Esophagus (tissue), 2 donors: ENCODE measurements around the gene RAPGEF6. TPM values are rescaled to one million over a fixed set of nuclear protein-coding genes. Genes with fewer than 3 reads are reported as not detected.
"Not testable (repeated sequence)": the region's sequence is repeated elsewhere in the genome, so short reads cannot be mapped to it uniquely, and the experiment has no call there.

Experiments
- H3K27ac ChIP-seq, 2 donors: one replicate each; pipeline ENCODE4 v1.5.1; 2013; ENCODE audit warnings: low read depth in 2 of 2, mild to moderate bottlenecking in 2 of 2, inconsistent platforms in 1 of 2, low read length in 1 of 2, moderate library complexity in 1 of 2
- H3K27me3 ChIP-seq, 2 donors: one replicate each; pipeline ENCODE4 v1.6.1; 2013; ENCODE audit warnings: low read length in 2 of 2, control low read depth in 1 of 2, mild to moderate bottlenecking in 1 of 2; ENCODE audit not compliant: insufficient read depth in 2 of 2, control insufficient read depth in 1 of 2
- H3K36me3 ChIP-seq, 2 donors: one replicate each; pipeline ENCODE4 v1.6.1; 2013; ENCODE audit warnings: low read length in 1 of 2; ENCODE audit not compliant: control insufficient read depth in 2 of 2, insufficient read depth in 2 of 2
- H3K4me1 ChIP-seq, 2 donors: one replicate each; pipeline ENCODE4 v1.6.1; 2013; ENCODE audit warnings: low read length in 1 of 2; ENCODE audit not compliant: control insufficient read depth in 2 of 2, insufficient read depth in 2 of 2
- H3K4me3 ChIP-seq, 2 donors: one replicate each; pipeline ENCODE4 v1.5.1; 2013; ENCODE audit warnings: low read length in 2 of 2, mild to moderate bottlenecking in 2 of 2, low read depth in 1 of 2, moderate library complexity in 1 of 2
- H3K9me3 ChIP-seq, 2 donors: one replicate each; pipeline ENCODE4 v1.6.1; 2013; ENCODE audit warnings: mild to moderate bottlenecking in 2 of 2, low read depth in 1 of 2, low read length in 1 of 2, moderate library complexity in 1 of 2; ENCODE audit not compliant: control insufficient read depth in 2 of 2, insufficient read depth in 1 of 2
- WGBS, 2 donors: extraction: QIAGEN DNeasy Blood & Tissue Kit; methylation state at CpG; one replicate each; pipeline ENCODE4 v1.1.7; 2013; 5-methylcytosine and 5-hydroxymethylcytosine counted together
- polyA plus RNA-seq, 2 donors: library from polyadenylated mRNA; stranded (reverse); fragments of 200-250 nt; gene quantifications; one replicate each; pipeline ENCODE4 v1.2.3, GENCODE V29; 2013
- donor health status: healthy with polysubstance abuse.
- donor health status: Bipolar disorder and iron deficiency.

Gene RAPGEF6
- polyA plus RNA-seq, 2 donors: 2.3 TPM

DNA sequence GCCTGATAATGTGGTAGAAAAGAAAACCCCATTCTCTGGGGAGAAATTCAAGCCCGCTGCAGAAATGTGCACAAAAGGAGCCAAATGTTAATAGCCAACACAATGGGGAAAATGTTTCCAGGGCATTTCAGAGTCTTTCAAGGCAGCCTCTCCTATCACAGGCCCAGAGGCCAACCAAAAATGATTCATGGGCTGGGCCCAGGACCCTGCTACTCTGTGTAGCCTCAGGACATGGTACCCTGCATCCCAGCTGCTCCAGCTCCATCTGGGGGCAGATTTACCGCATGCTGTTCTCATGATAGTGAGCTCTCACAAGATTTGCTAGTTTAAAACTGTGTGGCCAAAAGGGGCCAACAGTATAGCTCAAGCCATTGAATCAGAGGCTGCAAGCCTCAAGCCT is 41.1 kb downstream of the RAPGEF6 start:
- H3K27me3 ChIP-seq: no peaks in the 10 kb centered on the region
- H3K4me3 ChIP-seq: no peak overlapping the region
- no peaks in the 10 kb centered on the region for H3K36me3 ChIP-seq
- no peak overlapping the region for H3K27ac ChIP-seq
- no peaks in the 10 kb centered on the region for H3K9me3 ChIP-seq
- WGBS, 2 donors: 88 to 90% methylated on average over 2 of the region's 2 CpGs
- peaks cover 0 to 2% of the 10 kb centered on the region in 2 donors for H3K4me1 ChIP-seq

DNA sequence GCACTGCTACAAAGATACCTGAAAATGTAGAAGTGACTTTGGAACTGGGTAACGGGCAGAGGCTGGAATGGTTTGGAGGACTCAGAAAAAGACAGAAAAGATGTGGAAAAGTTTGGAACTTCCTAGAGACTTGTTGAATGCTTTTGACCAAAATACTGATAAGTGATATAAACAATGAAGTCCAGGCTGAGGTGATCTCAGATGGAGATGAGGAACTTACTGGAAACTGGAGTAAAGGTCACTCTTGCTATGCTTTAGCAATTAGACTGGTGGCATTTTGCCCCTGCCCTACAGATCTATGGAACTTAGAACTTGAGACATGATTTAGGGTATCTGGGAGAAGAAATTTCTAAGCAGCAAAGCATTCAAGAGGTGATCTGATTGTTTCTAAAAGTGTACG is 41.6 kb downstream of the RAPGEF6 start:
- H3K9me3 ChIP-seq, H3K36me3 ChIP-seq, H3K27ac ChIP-seq, H3K4me1 ChIP-seq, H3K4me3 ChIP-seq, H3K27me3 ChIP-seq: not testable (repeated sequence)
- 75 to 85% methylated on average over 2 of the region's 2 CpGs for WGBS, 2 donors

DNA sequence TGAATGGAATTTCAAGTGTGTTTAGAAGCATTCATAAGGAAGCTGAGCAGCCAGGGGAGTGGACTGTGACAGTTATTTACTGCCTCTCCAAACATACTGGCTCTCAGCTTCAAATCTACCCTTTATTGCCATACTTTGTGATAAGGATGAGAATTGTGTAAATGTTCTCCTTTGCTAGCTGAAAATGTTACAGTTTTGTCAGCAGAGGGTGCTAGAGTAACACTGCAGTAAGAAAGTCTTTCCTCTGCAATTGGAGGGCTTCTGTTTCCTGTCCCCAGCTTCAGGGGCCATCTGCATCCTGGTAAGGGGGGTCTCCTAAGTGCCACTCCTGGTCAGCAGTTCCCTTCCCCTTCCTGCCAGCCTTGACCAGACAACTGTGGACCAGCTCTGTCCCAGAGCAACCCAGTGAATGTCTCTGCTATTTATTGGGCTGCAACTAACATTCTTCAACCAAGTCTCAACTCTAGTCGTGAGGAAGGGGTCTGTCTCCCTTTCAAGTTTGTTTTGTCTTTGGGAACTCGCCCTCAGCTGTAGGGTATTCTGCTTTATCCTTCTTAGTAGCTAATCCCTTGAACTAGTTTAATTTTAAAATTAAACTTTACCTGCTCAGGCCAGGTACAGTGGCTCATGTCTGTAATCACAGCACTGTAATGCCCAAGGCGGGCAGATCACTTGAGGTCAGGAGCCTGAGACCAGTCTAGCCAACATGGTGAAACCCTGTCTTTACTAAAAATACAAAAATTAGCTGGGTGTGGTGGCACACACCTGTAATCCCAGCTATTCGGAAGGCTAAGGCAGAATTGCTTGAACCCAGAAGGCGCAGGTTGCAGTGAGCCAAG is 45.3 kb downstream of the RAPGEF6 start:
- 69 to 79% methylated on average over 5 of the region's 5 CpGs for WGBS, 2 donors
- Histone ChIP-seq H3K4me1 (peaks cover 0 to 2% of the 10 kb centered on the region in 2 donors), H3K9me3 (no peaks in the 10 kb centered on the region), H3K27ac (no peak overlapping the region), H3K4me3 (no peak overlapping the region), H3K36me3 (no peaks in the 10 kb centered on the region), H3K27me3 (no peaks in the 10 kb centered on the region)

DNA sequence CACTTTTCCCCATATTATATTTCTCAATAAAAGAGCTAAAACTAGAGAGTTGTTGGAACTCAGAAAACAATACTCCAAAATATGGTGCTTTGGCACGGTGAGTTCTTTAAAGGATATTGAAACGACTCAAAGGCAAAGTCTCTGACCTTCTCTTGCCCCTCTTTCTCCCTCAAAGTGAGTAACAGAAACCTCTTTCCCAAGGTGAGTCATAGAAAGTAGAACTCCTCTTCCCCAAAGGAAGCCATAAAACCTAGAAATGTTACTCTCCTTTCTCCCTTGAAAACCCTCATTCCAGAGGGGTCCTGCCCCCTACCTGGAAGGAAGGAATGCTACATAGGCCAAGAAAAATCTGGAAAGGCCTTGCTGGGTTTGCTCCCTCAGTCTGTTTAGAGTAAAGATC is 47.5 kb downstream of the RAPGEF6 start:
- Histone ChIP-seq H3K27me3 (no peaks in the 10 kb centered on the region), H3K27ac (no peak overlapping the region), H3K4me3 (no peak overlapping the region), H3K9me3 (no peaks in the 10 kb centered on the region), H3K36me3 (no peaks in the 10 kb centered on the region), H3K4me1 (no peaks in the 10 kb centered on the region)
- 74 to 78% methylated on average over 2 of the region's 2 CpGs for WGBS, 2 donors

DNA sequence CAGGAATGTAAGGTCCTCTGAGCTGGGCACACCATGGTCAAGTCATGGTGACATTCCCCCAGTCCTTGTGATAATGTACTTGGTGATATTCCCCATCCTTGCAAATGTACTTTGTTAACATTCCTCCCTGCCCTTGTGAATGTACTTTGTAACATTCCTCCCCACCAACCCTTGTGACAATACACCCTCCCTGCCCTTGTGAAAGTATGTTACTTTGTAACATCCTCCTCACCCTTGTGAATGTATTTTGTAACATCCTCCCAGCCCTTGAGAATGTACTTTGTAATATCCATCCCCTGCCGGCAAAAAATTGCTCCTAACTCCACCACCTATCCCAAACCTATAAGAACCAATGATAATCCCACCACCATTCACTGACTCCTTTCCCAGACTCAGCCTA is 53.3 kb downstream of the RAPGEF6 start:
- no peaks in the 10 kb centered on the region for H3K9me3 ChIP-seq
- H3K4me3 ChIP-seq: no peak overlapping the region
- H3K27ac ChIP-seq: no peak overlapping the region
- 96 to 99% methylated on average over 1 of the region's 1 CpG for WGBS, 2 donors
- no peaks in the 10 kb centered on the region for H3K36me3 ChIP-seq
- no peaks in the 10 kb centered on the region for H3K4me1 ChIP-seq
- H3K27me3 ChIP-seq: no peaks in the 10 kb centered on the region

DNA sequence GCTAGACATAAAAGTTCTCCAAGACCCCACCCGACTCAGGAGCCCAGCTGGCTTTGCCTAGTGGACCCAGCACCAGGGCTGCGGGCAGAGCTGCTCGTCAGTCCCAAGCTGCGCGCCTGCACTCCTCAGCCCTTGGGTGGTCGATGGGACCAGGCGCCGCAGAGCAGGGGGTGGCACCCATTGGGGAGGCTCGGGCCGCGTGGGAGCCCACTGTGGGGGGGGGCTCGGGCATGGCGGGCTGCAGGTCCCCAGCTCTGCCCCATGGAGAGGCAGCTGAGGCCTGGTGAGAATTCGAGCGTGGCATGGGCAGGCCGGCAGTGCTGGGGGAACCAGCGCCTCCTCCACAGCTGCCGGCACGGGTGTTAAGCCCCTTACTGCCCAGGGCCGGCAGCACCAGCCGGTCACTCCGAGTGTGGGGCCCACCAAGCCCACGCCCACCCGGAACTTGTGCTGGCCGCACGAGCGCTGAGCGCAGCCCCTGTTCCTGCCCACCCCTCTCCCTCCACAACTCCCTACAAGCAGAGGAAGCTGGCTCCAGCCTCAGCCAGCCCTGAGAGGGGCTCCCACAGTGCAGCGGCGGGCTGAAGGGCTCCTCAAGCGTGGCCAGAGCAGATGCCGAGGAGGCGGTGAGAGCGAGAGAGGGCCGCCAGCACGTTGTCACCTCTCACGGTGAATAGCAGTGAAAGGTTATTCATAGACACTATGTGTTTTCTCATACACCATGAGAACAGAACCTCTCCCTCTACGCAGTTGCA is 54.9 kb downstream of the RAPGEF6 start:
- H3K27ac ChIP-seq: no peak overlapping the region
- no peak overlapping the region for H3K4me3 ChIP-seq
- WGBS, 2 donors: 98% methylated on average over 31 to 38 of the region's 38 CpGs
- H3K36me3 ChIP-seq: no peaks in the 10 kb centered on the region
- no peaks in the 10 kb centered on the region for H3K4me1 ChIP-seq
- no peaks in the 10 kb centered on the region for H3K27me3 ChIP-seq
- no peaks in the 10 kb centered on the region for H3K9me3 ChIP-seq

DNA sequence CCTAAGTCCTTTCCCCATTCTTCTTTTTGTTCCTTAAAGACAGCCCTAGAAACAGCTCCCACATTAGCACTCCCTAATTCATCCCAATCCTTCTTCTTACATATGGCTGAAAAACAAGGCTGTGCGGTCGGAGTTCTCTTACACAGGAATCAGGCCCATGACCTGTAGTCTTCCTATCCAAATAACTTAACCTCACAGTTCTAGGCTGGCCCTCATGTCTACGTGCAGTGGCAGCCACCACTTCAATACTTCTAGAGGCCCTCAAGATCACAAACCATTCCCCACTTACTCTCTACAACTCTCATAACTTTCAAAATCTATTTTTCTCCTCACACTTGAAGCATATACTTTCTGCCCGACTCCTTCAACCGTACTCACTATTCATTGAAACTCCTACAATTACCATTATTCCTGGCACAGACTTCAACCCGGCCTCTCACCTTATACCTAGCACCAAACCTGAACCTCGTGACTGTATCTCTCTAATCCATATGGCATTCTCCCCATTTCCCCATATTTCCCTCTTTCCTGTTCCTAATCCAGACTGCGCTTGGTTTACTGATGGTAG is 59.3 kb downstream of the RAPGEF6 start:
- Histone ChIP-seq H3K27me3 (no peaks in the 10 kb centered on the region), H3K36me3 (no peaks in the 10 kb centered on the region), H3K9me3 (peaks cover 2 to 3% of the 10 kb centered on the region in 2 donors), H3K27ac (no peak overlapping the region), H3K4me1 (no peaks in the 10 kb centered on the region), H3K4me3 (no peak overlapping the region)
- WGBS, 2 donors: 98 to 99% methylated on average over 8 of the region's 8 CpGs

DNA sequence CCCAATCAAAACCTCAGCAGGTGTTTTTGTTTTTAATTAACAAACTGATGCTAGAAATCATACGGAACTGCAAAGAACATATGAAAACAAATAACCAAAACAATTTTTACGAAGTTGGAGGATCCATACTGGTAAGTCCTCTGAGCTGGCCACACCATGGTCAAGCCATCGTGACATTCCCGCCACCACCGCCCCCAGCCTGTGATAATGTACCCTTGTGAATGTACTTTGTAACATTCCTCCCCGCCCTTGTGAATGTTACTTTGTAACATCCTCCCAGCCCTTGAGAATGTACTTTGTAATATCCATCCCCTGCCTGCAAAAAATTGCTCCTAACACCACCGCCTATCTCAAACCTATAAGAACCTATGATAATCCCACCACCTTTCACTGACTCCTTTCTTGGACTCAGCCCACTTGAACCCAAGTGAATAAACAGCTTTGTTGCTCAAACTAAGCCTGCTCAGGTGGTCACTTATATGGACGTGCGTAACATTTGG is 63.3 kb downstream of the RAPGEF6 start:
- Histone ChIP-seq H3K9me3 (peaks cover 2 to 3% of the 10 kb centered on the region in 2 donors), H3K36me3 (no peaks in the 10 kb centered on the region), H3K4me1 (no peaks in the 10 kb centered on the region), H3K4me3 (no peak overlapping the region), H3K27ac (no peak overlapping the region), H3K27me3 (no peaks in the 10 kb centered on the region)
- 96 to 97% methylated on average over 9 of the region's 9 CpGs for WGBS, 2 donors

DNA sequence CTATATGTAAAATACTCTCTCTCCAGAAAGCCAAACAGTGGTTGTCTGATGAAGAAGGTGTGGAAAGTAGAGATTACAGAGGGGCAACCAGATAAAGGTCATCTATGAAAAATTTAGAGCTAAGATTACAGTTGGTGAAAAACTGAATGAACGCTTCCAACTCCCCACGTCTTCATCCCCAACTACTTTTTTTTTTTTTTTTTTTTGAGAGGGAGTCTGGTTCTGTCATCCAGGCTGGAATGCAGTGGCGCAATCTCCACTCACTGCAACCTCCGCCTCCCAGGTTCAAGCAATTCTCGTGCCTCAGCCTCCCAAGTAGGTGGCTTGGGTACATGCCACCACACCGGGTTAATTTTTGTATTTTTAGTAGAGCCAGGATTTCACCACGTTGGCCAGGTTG is 64.3 kb downstream of the RAPGEF6 start:
- Histone ChIP-seq H3K4me1 (no peaks in the 10 kb centered on the region), H3K27ac (no peak overlapping the region), H3K27me3 (no peaks in the 10 kb centered on the region), H3K36me3 (no peaks in the 10 kb centered on the region), H3K9me3 (peaks cover 2 to 3% of the 10 kb centered on the region in 2 donors), H3K4me3 (no peak overlapping the region)
- WGBS, 2 donors: 90 to 96% methylated on average over 7 of the region's 7 CpGs
